HG03520 (cell line): ENCODE data around the gene IRX5.
A peak's percentile ranks its signal among the peaks of the same experiment; 100 is the strongest.

Experiments used
- ATAC-seq: cut with Tn5 transposase; IDR thresholded peaks from one replicate; pipeline ENCODE4 v1.9.1; 2021; ENCODE audit warnings: mild to moderate bottlenecking, moderate library complexity; ENCODE audit not compliant: unreplicated experiment

Gene IRX5

GRCh38 chr16:54944002-54944401 is 13.3 kb downstream of the IRX5 start:
- peak; percentile 75 for ATAC-seq

GRCh38 chr16:54945063-54945462 is 14.4 kb downstream of the IRX5 start:
- no peak for ATAC-seq

- ATAC-seq: no peak
These were observed 16.2 kb downstream of the IRX5 start for GRCh38 chr16:54946909-54947308.

- ATAC-seq: no peak
These were observed 17.0 kb downstream of the IRX5 start for GRCh38 chr16:54947616-54948015.

GRCh38 chr16:54952195-54952594 is 21.5 kb downstream of the IRX5 start:
- ATAC-seq: no peak

GRCh38 chr16:54953461-54953860 is 22.8 kb downstream of the IRX5 start:
- ATAC-seq: no peak

- ATAC-seq: no peak
These were observed 23.6 kb downstream of the IRX5 start for GRCh38 chr16:54954220-54954619.

GRCh38 chr16:54955757-54956156 is 25.1 kb downstream of the IRX5 start:
- no peak for ATAC-seq

- no peak for ATAC-seq
These were observed 26.9 kb downstream of the IRX5 start for GRCh38 chr16:54957403-54958166.

GRCh38 chr16:54962045-54962444 is 31.4 kb downstream of the IRX5 start:
- no peak for ATAC-seq

GRCh38 chr16:54964239-54964638 is 33.6 kb downstream of the IRX5 start:
- ATAC-seq: no peak

GRCh38 chr16:54965464-54965863 is 34.8 kb downstream of the IRX5 start:
- no peak for ATAC-seq

GRCh38 chr16:54968011-54968410 is 37.3 kb downstream of the IRX5 start:
- no peak for ATAC-seq

GRCh38 chr16:54968784-54969183 is 38.1 kb downstream of the IRX5 start:
- no peak for ATAC-seq

GRCh38 chr16:54970016-54970415 is 39.4 kb downstream of the IRX5 start:
- ATAC-seq: no peak

GRCh38 chr16:54974367-54974766 is 43.7 kb downstream of the IRX5 start:
- no peak for ATAC-seq

GRCh38 chr16:54976651-54977200 is 46.1 kb downstream of the IRX5 start:
- no peak for ATAC-seq

- no peak for ATAC-seq
These were observed 46.5 kb downstream of the IRX5 start for GRCh38 chr16:54977211-54977610.

GRCh38 chr16:54980821-54981220 is 50.2 kb downstream of the IRX5 start:
- ATAC-seq: no peak
